HEK293T (cell line): ENCODE measurements around the gene CD300LD.
"Not testable (repeated sequence)": the region's sequence is repeated elsewhere in the genome, so short reads cannot be mapped to it uniquely, and the experiment has no call there.

ENCODE experiments used
- CTCF ChIA-PET: fragments of 350-600 bp; formaldehyde crosslinking; extraction: SDS; loops from one replicate; lab custom pipeline; 2021; ENCODE audit warnings: antibody characterized with exemption, inconsistent platforms; lab: Yijun Ruan, JAX
- POLR2A ChIA-PET: fragments of 350-600 bp; formaldehyde crosslinking; extraction: SDS; loops from one replicate; lab custom pipeline; 2020; ENCODE audit warnings: antibody characterized with exemption, inconsistent platforms; lab: Yijun Ruan, JAX
- DNase-seq: peaks from one replicate; pipeline ENCODE4 v3.0.0; 2012; ENCODE audit warnings: mixed read lengths; ENCODE audit errors: extremely low spot score
- ARNT ChIP-seq: fragments of 450-650 bp; IDR thresholded peaks from 2 replicates; pipeline ENCODE4 v1.6.1; 2017; ENCODE audit warnings: mild to moderate bottlenecking
- BHLHE40 ChIP-seq: fragments of 450-650 bp; IDR thresholded peaks from 2 replicates; pipeline ENCODE4 v1.6.1; 2016; ENCODE audit warnings: mild to moderate bottlenecking, moderate library complexity, borderline replicate concordance
- CTBP1 ChIP-seq: fragments of 450-650 bp; IDR thresholded peaks from 2 replicates; pipeline ENCODE4 v1.6.1; 2016; ENCODE audit warnings: borderline replicate concordance
- ELF4 ChIP-seq: fragments of 450-650 bp; IDR thresholded peaks from 2 replicates; pipeline ENCODE4 v1.6.1; 2017; ENCODE audit warnings: antibody characterized with exemption
- FOXA1 ChIP-seq: fragments of 450-650 bp; IDR thresholded peaks from 2 replicates; pipeline ENCODE4 v1.6.1; 2016; ENCODE audit warnings: mild to moderate bottlenecking
- FOXK2 ChIP-seq: fragments of 450-650 bp; IDR thresholded peaks from 2 replicates; pipeline ENCODE4 v1.6.1; 2016; ENCODE audit warnings: mild to moderate bottlenecking
- FOXM1 ChIP-seq: fragments of 450-650 bp; IDR thresholded peaks from 2 replicates; pipeline ENCODE4 v1.6.1; 2017; ENCODE audit warnings: mild to moderate bottlenecking, borderline replicate concordance
- HDGF ChIP-seq: fragments of 450-650 bp; IDR thresholded peaks from 2 replicates; pipeline ENCODE4 v1.6.1; 2017; ENCODE audit warnings: antibody characterized with exemption, borderline replicate concordance
- L3MBTL2 ChIP-seq: fragments of 450-650 bp; conservative IDR thresholded peaks from 2 replicates; pipeline ENCODE4 v1.6.1; 2016; ENCODE audit warnings: mild to moderate bottlenecking
- LEF1 ChIP-seq: fragments of 450-650 bp; IDR thresholded peaks from 2 replicates; pipeline ENCODE4 v1.6.1; 2017; ENCODE audit warnings: mild to moderate bottlenecking, borderline replicate concordance
- NFRKB ChIP-seq: fragments of 450-650 bp; IDR thresholded peaks from 2 replicates; pipeline ENCODE4 v1.6.1; 2016; ENCODE audit warnings: mild to moderate bottlenecking, moderate library complexity
- PKNOX1 ChIP-seq: fragments of 450-650 bp; IDR thresholded peaks from 2 replicates; pipeline ENCODE4 v1.6.1; 2016
- SP1 ChIP-seq: fragments of 450-650 bp; IDR thresholded peaks from 2 replicates; pipeline ENCODE4 v1.6.1; 2017
- SUZ12 ChIP-seq: fragments of 450-650 bp; IDR thresholded peaks from 2 replicates; pipeline ENCODE4 v1.6.1; 2016; ENCODE audit warnings: mild to moderate bottlenecking
- TARDBP ChIP-seq: fragments of 450-650 bp; IDR thresholded peaks from 2 replicates; pipeline ENCODE4 v1.6.1; 2016
- ZNF384 ChIP-seq: fragments of 450-650 bp; IDR thresholded peaks from 2 replicates; pipeline ENCODE4 v1.6.1; 2016

Gene CD300LD

GRCh38 chr17:74563358-74563757 is 28.7 kb downstream of the CD300LD start:
- ChIA-PET CTCF (no interaction called here), POLR2A (no interaction called here)
- TF ChIP-seq SUZ12 (no peak), FOXA1 (no peak), FOXK2 (no peak), ELF4 (no peak), SP1 (no peak), HDGF (no peak), ZNF384 (no peak)
- no peak for DNase-seq

- CTCF ChIA-PET, result interaction anchor here (0.7 kb wide), 1 partner anchor 40 kb away, joined by 4 read pairs; no protein-coding TSS in a partner anchor
Observed at GRCh38 chr17:74561586-74561985, 30.5 kb downstream of the CD300LD start.

GRCh38 chr17:74558882-74559519 is 33.1 kb downstream of the CD300LD start:
- DNase-seq, result no peak
- POLR2A ChIA-PET, result no interaction called here
- TF ChIP-seq FOXA1, result no peak
- no peak for TF ChIP-seq CTBP1
- no peak for TF ChIP-seq FOXM1
- TF ChIP-seq L3MBTL2, result no peak
- TF ChIP-seq NFRKB, result no peak
- no peak for TF ChIP-seq TARDBP
- TF ChIP-seq HDGF, result no peak
- TF ChIP-seq LEF1, result no peak
- TF ChIP-seq SP1, result no peak
- no peak for TF ChIP-seq ARNT
- TF ChIP-seq FOXK2, result no peak
- no peak for TF ChIP-seq BHLHE40
- TF ChIP-seq SUZ12, result no peak
- TF ChIP-seq ZNF384, result no peak
- TF ChIP-seq PKNOX1, result no peak
- no peak for TF ChIP-seq ELF4
- CTCF ChIA-PET, result no interaction called here

More at GRCh38 chr17:74561586-74561985, 30.5 kb downstream of the CD300LD start:
- TF ChIP-seq FOXM1 (no peak), TARDBP (no peak), CTBP1 (no peak), ELF4 (no peak), L3MBTL2 (no peak), FOXK2 (no peak), FOXA1 (no peak), ZNF384 (no peak), PKNOX1 (no peak), BHLHE40 (no peak), LEF1 (no peak), HDGF (no peak), SP1 (no peak), NFRKB (no peak), SUZ12 (no peak), ARNT (no peak)
- DNase-seq, result no peak
- POLR2A ChIA-PET, result no interaction called here

GRCh38 chr17:74558402-74558801 is 33.7 kb downstream of the CD300LD start:
- CTCF ChIA-PET, result interaction anchor here (1.0 kb wide), 1 partner anchor 8 kb away, joined by 3 read pairs; no protein-coding TSS in a partner anchor
- POLR2A ChIA-PET, DNase-seq: not testable (repeated sequence)

- no peak for TF ChIP-seq PKNOX1
- TF ChIP-seq L3MBTL2, result no peak
- TF ChIP-seq CTBP1, result no peak
- no peak for TF ChIP-seq NFRKB
- no peak for TF ChIP-seq BHLHE40
- no peak for TF ChIP-seq SP1
- no peak for TF ChIP-seq ARNT
- no peak for TF ChIP-seq FOXK2
- no peak for TF ChIP-seq ELF4
- no peak for TF ChIP-seq FOXA1
- TF ChIP-seq LEF1, result no peak
- TF ChIP-seq ZNF384, result no peak
- TF ChIP-seq TARDBP, result no peak
- TF ChIP-seq HDGF, result no peak
- TF ChIP-seq SUZ12, result no peak
- TF ChIP-seq FOXM1, result no peak
- CTCF ChIA-PET, result interaction anchor here (5.2 kb wide), 1 partner anchor 11 kb away, joined by 22 read pairs; the partner anchor contains the start of gene CD300H
- DNase-seq, result no peak
- POLR2A ChIA-PET, result no interaction called here
Observed at GRCh38 chr17:74555427-74555940, 36.6 kb downstream of the CD300LD start.

- TF ChIP-seq LEF1 (no peak), BHLHE40 (no peak), HDGF (no peak), ZNF384 (no peak), FOXM1 (no peak), L3MBTL2 (no peak)
- ChIA-PET CTCF (interaction anchor here (5.2 kb wide), 1 partner anchor 12 kb away, joined by 22 read pairs; the partner anchor contains the start of gene CD300H), POLR2A (no interaction called here)
- DNase-seq, result no peak
Observed at GRCh38 chr17:74554909-74555308, 37.2 kb downstream of the CD300LD start.
